ENCODE measurements around the gene PIGN. TPM values are rescaled to one million over a fixed set of nuclear protein-coding genes. Genes with fewer than 3 reads are reported as not detected.

PIGN gene
- total RNA-seq, 1 experiment from 2014 or later: 52.5 TPM

GRCh38 chr18:62122330-62122729, 64.5 kb downstream of the PIGN start:
- TF ChIP-seq CTCF (IDR thresholded peaks at IDR 0.05; ENCODE audit: unreplicated experiment): no peak
- DNase-seq: no peak
- H3K36me3 Mint-ChIP-seq (ENCODE audit: insufficient read depth, unreplicated experiment): no peaks in the 10 kb centered on the region
- intact Hi-C loops (cut with micrococcal nuclease; ENCODE audit: unreplicated experiment): loop anchor here (10.0 kb wide), 1 partner anchor 208 kb away; no protein-coding TSS in a partner anchor
- H3K27me3 Mint-ChIP-seq (ENCODE audit: unreplicated experiment): no peaks in the 10 kb centered on the region
- CTCF ChIA-PET: no interaction called here
- H3K4me3 Mint-ChIP-seq (ENCODE audit: low read depth, unreplicated experiment): no peak overlapping the region
- no peaks in the 10 kb centered on the region for H3K9me3 Mint-ChIP-seq (ENCODE audit: low read depth, unreplicated experiment)
- no TSS peak for BruUV-seq (replicated peaks)
- H3K27ac Mint-ChIP-seq (ENCODE audit: unreplicated experiment): no peak overlapping the region
- peaks cover 10% of the 10 kb centered on the region for H3K4me1 Mint-ChIP-seq (ENCODE audit: low read depth, unreplicated experiment)

GRCh38 chr18:62119884-62120283, 67.0 kb downstream of the PIGN start:
- peaks cover 10% of the 10 kb centered on the region for H3K4me1 Mint-ChIP-seq (ENCODE audit: low read depth, unreplicated experiment)
- CTCF ChIA-PET: no interaction called here
- no peak overlapping the region for H3K27ac Mint-ChIP-seq (ENCODE audit: unreplicated experiment)
- no peak for TF ChIP-seq CTCF (IDR thresholded peaks at IDR 0.05; ENCODE audit: unreplicated experiment)
- no peak overlapping the region for H3K4me3 Mint-ChIP-seq (ENCODE audit: low read depth, unreplicated experiment)
- intact Hi-C loops (cut with micrococcal nuclease; ENCODE audit: unreplicated experiment): loop anchor here (10.0 kb wide), 1 partner anchor 205 kb away; no protein-coding TSS in a partner anchor
- no peak for DNase-seq
- no TSS peak for BruUV-seq (replicated peaks)
- H3K27me3 Mint-ChIP-seq (ENCODE audit: unreplicated experiment): no peaks in the 10 kb centered on the region
- H3K9me3 Mint-ChIP-seq (ENCODE audit: low read depth, unreplicated experiment): no peaks in the 10 kb centered on the region
- no peaks in the 10 kb centered on the region for H3K36me3 Mint-ChIP-seq (ENCODE audit: insufficient read depth, unreplicated experiment)

- intact Hi-C loops (cut with micrococcal nuclease; ENCODE audit: unreplicated experiment): no loop called here
- no peaks in the 10 kb centered on the region for H3K27me3 Mint-ChIP-seq (ENCODE audit: unreplicated experiment)
- H3K4me1 Mint-ChIP-seq (ENCODE audit: low read depth, unreplicated experiment): peaks cover 10% of the 10 kb centered on the region
- no peak for TF ChIP-seq CTCF (IDR thresholded peaks at IDR 0.05; ENCODE audit: unreplicated experiment)
- CTCF ChIA-PET: no interaction called here
- BruUV-seq (replicated peaks): no TSS peak
- H3K36me3 Mint-ChIP-seq (ENCODE audit: insufficient read depth, unreplicated experiment): no peaks in the 10 kb centered on the region
- no peak for DNase-seq
- H3K4me3 Mint-ChIP-seq (ENCODE audit: low read depth, unreplicated experiment): no peak overlapping the region
- no peaks in the 10 kb centered on the region for H3K9me3 Mint-ChIP-seq (ENCODE audit: low read depth, unreplicated experiment)
- H3K27ac Mint-ChIP-seq (ENCODE audit: unreplicated experiment): no peak overlapping the region
These were observed 68.5 kb downstream of the PIGN start for GRCh38 chr18:62118328-62118727.

GRCh38 chr18:62109676-62110075, 77.2 kb downstream of the PIGN start:
- Mint-ChIP-seq H3K27me3 (ENCODE audit: unreplicated experiment) (no peaks in the 10 kb centered on the region), H3K9me3 (ENCODE audit: low read depth, unreplicated experiment) (no peaks in the 10 kb centered on the region), H3K27ac (ENCODE audit: unreplicated experiment) (no peak overlapping the region), H3K36me3 (ENCODE audit: insufficient read depth, unreplicated experiment) (no peaks in the 10 kb centered on the region), H3K4me3 (ENCODE audit: low read depth, unreplicated experiment) (no peak overlapping the region), H3K4me1 (ENCODE audit: low read depth, unreplicated experiment) (no peaks in the 10 kb centered on the region)
- no peak for DNase-seq
- intact Hi-C loops (cut with micrococcal nuclease; ENCODE audit: unreplicated experiment): no loop called here
- TF ChIP-seq CTCF (IDR thresholded peaks at IDR 0.05; ENCODE audit: unreplicated experiment): no peak
- CTCF ChIA-PET: no interaction called here
- no TSS peak for BruUV-seq (replicated peaks)
